IMR-90 (cell line): Measurements from ENCODE around the gene TMPRSS11A. TPM values are rescaled to one million over a fixed set of nuclear protein-coding genes. Genes with fewer than 3 reads are reported as not detected.

ENCODE experiments used
- ATAC-seq: fragments of 200-7000 bp; cut with Tn5 transposase; 2 replicates; pipeline ENCODE4 v1.9.1; 2020; ENCODE audit warnings: low read depth, mild to moderate bottlenecking, moderate library complexity
- BruUV-seq: library from RNA; stranded (reverse); fragments of 400-500 nt; replicated peaks from 2 replicates; lab custom pipeline; 2021; lab: Mats Ljungman, UMichigan
- CTCF ChIA-PET: fragments of 300-600 bp; formaldehyde crosslinking; extraction: SDS; loops from one replicate; lab custom pipeline; 2021; ENCODE audit warnings: antibody characterized with exemption; lab: Yijun Ruan, JAX
- POLR2A ChIA-PET: fragments of 300-600 bp; sonication (Branson Sonifier 250); formaldehyde crosslinking; loops from one replicate; lab custom pipeline; 2022; ENCODE audit warnings: antibody characterized with exemption; ENCODE audit not compliant: unreplicated experiment; lab: Charles Lee
- DNase-seq: peaks from one replicate; pipeline ENCODE4 v3.0.0; 2013
- H2AFZ ChIP-seq: replicated peaks from 2 replicates; pipeline ENCODE3; 2013; ENCODE audit warnings: low read length, mild to moderate bottlenecking; ENCODE audit not compliant: poor library complexity
- H2AK5ac ChIP-seq: 2 replicates; pipeline ENCODE4 v1.6.1; 2013; ENCODE audit warnings: low read depth, low read length, inconsistent platforms
- H2AK9ac ChIP-seq: replicated peaks from 2 replicates; pipeline ENCODE3; 2013; ENCODE audit warnings: mild to moderate bottlenecking, low read depth, low read length, moderate library complexity; ENCODE audit not compliant: poor library complexity
- H2BK120ac ChIP-seq: 2 replicates; pipeline ENCODE4 v1.6.1; 2013; ENCODE audit warnings: low read depth, low read length, inconsistent platforms
- H2BK15ac ChIP-seq: 3 replicates; pipeline ENCODE4 v1.6.1; 2013; ENCODE audit warnings: low read depth, low read length, inconsistent platforms
- H2BK20ac ChIP-seq: 2 replicates; pipeline ENCODE4 v1.6.1; 2013; ENCODE audit warnings: low read depth, mild to moderate bottlenecking, inconsistent platforms, low read length, moderate library complexity
- H2BK5ac ChIP-seq: 2 replicates; pipeline ENCODE4 v1.6.1; 2013; ENCODE audit warnings: mild to moderate bottlenecking, low read depth, low read length, inconsistent platforms; ENCODE audit not compliant: poor library complexity, severe bottlenecking
- H3K14ac ChIP-seq: replicated peaks from 2 replicates; pipeline ENCODE4 v1.6.1; 2013; ENCODE audit warnings: low read depth, low read length, inconsistent platforms
- H3K18ac ChIP-seq: 2 replicates; pipeline ENCODE4 v1.6.1; 2013; ENCODE audit warnings: low read depth, low read length, control low read depth
- H3K23ac ChIP-seq: 2 replicates; pipeline ENCODE4 v1.6.1; 2013; ENCODE audit warnings: low read depth, low read length, inconsistent platforms
- H3K27ac ChIP-seq: 2 replicates; pipeline ENCODE4 v1.5.1; 2013; ENCODE audit warnings: mild to moderate bottlenecking, control low read depth, low read length; ENCODE audit not compliant: insufficient read depth
- H3K27me3 ChIP-seq: 2 replicates; pipeline ENCODE4 v1.6.1; 2013; ENCODE audit warnings: low read length; ENCODE audit not compliant: control insufficient read depth, insufficient read depth
- H3K36me3 ChIP-seq: 2 replicates; pipeline ENCODE4 v1.6.1; 2013; ENCODE audit warnings: low read length, mixed read lengths; ENCODE audit not compliant: control insufficient read depth, insufficient read depth
- H3K4ac ChIP-seq: 2 replicates; pipeline ENCODE4 v1.6.1; 2013; ENCODE audit warnings: low read depth, low read length, inconsistent platforms
- H3K4me1 ChIP-seq: 2 replicates; pipeline ENCODE4 v1.6.1; 2013; ENCODE audit warnings: low read length, mixed read lengths; ENCODE audit not compliant: control insufficient read depth, insufficient read depth
- H3K4me2 ChIP-seq: 2 replicates; pipeline ENCODE4 v1.6.1; 2013; ENCODE audit warnings: low read depth, mild to moderate bottlenecking, control low read depth, low read length, moderate library complexity
- H3K4me3 ChIP-seq: 2 replicates; pipeline ENCODE4 v1.5.1; 2013; ENCODE audit warnings: low read depth, mild to moderate bottlenecking, control low read depth, low read length, moderate library complexity; ENCODE audit not compliant: insufficient read depth
- H3K56ac ChIP-seq: 2 replicates; pipeline ENCODE4 v1.6.1; 2013; ENCODE audit warnings: low read length, inconsistent platforms; ENCODE audit not compliant: insufficient read depth; ENCODE audit errors: extremely low read depth
- H3K79me1 ChIP-seq, 2 experiments: 2 replicates each; pipeline ENCODE4 v1.6.1; 2013; ENCODE audit warnings: low read length in 2 of 2, inconsistent platforms in 1 of 2, low read depth in 1 of 2
- H3K9ac ChIP-seq: 2 replicates; pipeline ENCODE4 v1.6.1; 2013; ENCODE audit warnings: low read depth, low read length, control low read depth
- H3K9me1 ChIP-seq: 2 replicates; pipeline ENCODE4 v1.6.1; 2013; ENCODE audit warnings: low read length, inconsistent platforms; ENCODE audit not compliant: insufficient read depth
- H3K9me3 ChIP-seq: 2 replicates; pipeline ENCODE4 v1.6.1; 2013; ENCODE audit warnings: low read length; ENCODE audit not compliant: control insufficient read depth, insufficient read depth
- H4K20me1 ChIP-seq: 2 replicates; pipeline ENCODE4 v1.6.1; 2013; ENCODE audit warnings: low read length, inconsistent platforms; ENCODE audit not compliant: insufficient read depth
- H4K5ac ChIP-seq: 2 replicates; pipeline ENCODE4 v1.6.1; 2013; ENCODE audit warnings: mild to moderate bottlenecking, low read depth, low read length, control low read depth
- H4K8ac ChIP-seq, 2 experiments: 2 replicates each; pipeline ENCODE4 v1.6.1; 2013; ENCODE audit warnings: low read depth in 2 of 2, low read length in 2 of 2, control low read depth in 1 of 2, inconsistent platforms in 1 of 2
- H4K91ac ChIP-seq: 2 replicates; pipeline ENCODE4 v1.6.1; 2013; ENCODE audit warnings: low read depth, low read length, inconsistent platforms; ENCODE audit not compliant: insufficient read depth
- BHLHE40 ChIP-seq: fragments of 150-350 bp; IDR thresholded peaks from 2 replicates; pipeline ENCODE4 v1.6.1; 2016; ENCODE audit warnings: mild to moderate bottlenecking, low read depth, low read length
- CEBPB ChIP-seq: IDR thresholded peaks from 2 replicates; pipeline ENCODE4 v1.6.1; 2012; ENCODE audit warnings: low read depth, low read length, improper control_type of control experiment
- CHD1 ChIP-seq: IDR thresholded peaks from 2 replicates; pipeline ENCODE4 v1.6.1; 2012; ENCODE audit warnings: low read depth, low read length, improper control_type of control experiment
- FOS ChIP-seq: fragments of 150-350 bp; IDR thresholded peaks from 2 replicates; pipeline ENCODE4 v1.6.1; 2016; ENCODE audit warnings: low read depth, low read length
- MAFK ChIP-seq: IDR thresholded peaks from 2 replicates; pipeline ENCODE4 v1.6.1; 2012; ENCODE audit warnings: low read depth, low read length, improper control_type of control experiment
- MXI1 ChIP-seq: IDR thresholded peaks from 2 replicates; pipeline ENCODE4 v1.6.1; 2012; ENCODE audit warnings: low read depth, mild to moderate bottlenecking, low read length, moderate library complexity, borderline replicate concordance
- RAD21 ChIP-seq: IDR thresholded peaks from 2 replicates; pipeline ENCODE4 v1.6.1; 2012; ENCODE audit warnings: low read length, improper control_type of control experiment
- RCOR1 ChIP-seq: IDR thresholded peaks from 2 replicates; pipeline ENCODE4 v1.6.1; 2012; ENCODE audit warnings: mild to moderate bottlenecking, low read length, improper control_type of control experiment; ENCODE audit not compliant: insufficient replicate concordance
- WGBS, 2 experiments: methylation state at CpG; one replicate each; pipeline versions ENCODE4 v1.1.5 to v1.1.7; 2013; ENCODE audit warnings: missing lambda C conversion rate in 2 of 2; ENCODE audit not compliant: insufficient read length in 1 of 2; ENCODE audit errors: extremely low coverage in 2 of 2; 5-methylcytosine and 5-hydroxymethylcytosine counted together
- dilution Hi-C: fragments of 300-500 bp; cut with HindIII; formaldehyde crosslinking; loops from one replicate; pipeline ENCODE4 v1.14.3; 2018; ENCODE audit warnings: low sequenced_read_pairs; ENCODE audit not compliant: unreplicated experiment
- in situ Hi-C: fragments of 300-500 bp; cut with MboI; formaldehyde crosslinking; loops from 3 replicates; pipeline ENCODE4 v1.14.3; 2019; ENCODE audit warnings: low sequenced_read_pairs, inconsistent platforms, mixed read lengths
- intact Hi-C: fragments of 100-400 bp; cut with micrococcal nuclease; formaldehyde crosslinking; loops from 2 replicates; pipeline ENCODE4 v1.10.0; 2022
- polyA plus RNA-seq, 3 experiments: library from polyadenylated mRNA; depleted of rRNA; stranded (reverse); fragments of >200 nt; gene quantifications; 2 replicates each; pipeline ENCODE4 v1.2.3, GENCODE V29; 2012; ENCODE audit warnings: low replicate concordance in 1 of 3
- total RNA-seq: library from RNA; depleted of rRNA; stranded (reverse); fragments of >200 nt; gene quantifications from 2 replicates; pipeline ENCODE4 v1.2.3, GENCODE V29; 2012
- TF ChIP-seq, protein P1 (sequence below): fragments of 150-350 bp; IDR thresholded peaks from 2 replicates; pipeline ENCODE4 v1.6.1; 2017; ENCODE audit warnings: mild to moderate bottlenecking, antibody characterized with exemption, low read length, low read depth
- TF ChIP-seq, protein P2 (sequence below): fragments of 150-350 bp; IDR thresholded peaks from 2 replicates; pipeline ENCODE4 v1.6.1; 2016; ENCODE audit warnings: low read depth, mild to moderate bottlenecking, low read length, moderate library complexity, borderline replicate concordance

Gene TMPRSS11A
- total and polyA plus RNA-seq, 2 of the 4 experiments (the other 2 are of a cell fraction) = not detected

- Histone ChIP-seq H4K91ac (no peak overlapping the region), H3K18ac (no peak overlapping the region), H3K36me3 (no peaks in the 10 kb centered on the region), H3K4me2 (no peak overlapping the region), H3K27ac (no peak overlapping the region), H4K8ac (no peak overlapping the region), H2BK15ac (no peak overlapping the region), H3K4ac (no peak overlapping the region), H2BK5ac (no peak overlapping the region), H2AK5ac (no peak overlapping the region), H3K79me1 (no peaks in the 10 kb centered on the region), H3K56ac (no peak overlapping the region), H4K20me1 (no peaks in the 10 kb centered on the region), H3K9me3 (no peaks in the 10 kb centered on the region), H4K5ac (no peak overlapping the region), H3K9me1 (no peaks in the 10 kb centered on the region), H3K14ac (no peak overlapping the region), H3K23ac (no peak overlapping the region), H3K4me1 (no peaks in the 10 kb centered on the region), H2BK20ac (no peak overlapping the region), H2AK9ac (no peak overlapping the region), H2BK120ac (no peak overlapping the region), H3K4me3 (no peak overlapping the region), H3K27me3 (no peaks in the 10 kb centered on the region), H2AFZ (no peak overlapping the region), H3K9ac (no peak overlapping the region)
- no peak for DNase-seq
- BruUV-seq = no TSS peak
- POLR2A ChIA-PET = no interaction called here
- ATAC-seq = no peak
- intact Hi-C loops = no loop called here
- CTCF ChIA-PET = no interaction called here
- dilution Hi-C loops = no loop called here
- in situ Hi-C loops = no loop called here
- WGBS, 2 experiments = no CpG with 5 or more reads among the region's 3 CpGs
- TF ChIP-seq RAD21 = no peak
- no peak for TF ChIP-seq CHD1
- TF ChIP-seq CEBPB = no peak
- TF ChIP-seq MAFK = no peak
- no peak for TF ChIP-seq BHLHE40
- TF ChIP-seq FOS = no peak
- TF ChIP-seq, protein P1, sequence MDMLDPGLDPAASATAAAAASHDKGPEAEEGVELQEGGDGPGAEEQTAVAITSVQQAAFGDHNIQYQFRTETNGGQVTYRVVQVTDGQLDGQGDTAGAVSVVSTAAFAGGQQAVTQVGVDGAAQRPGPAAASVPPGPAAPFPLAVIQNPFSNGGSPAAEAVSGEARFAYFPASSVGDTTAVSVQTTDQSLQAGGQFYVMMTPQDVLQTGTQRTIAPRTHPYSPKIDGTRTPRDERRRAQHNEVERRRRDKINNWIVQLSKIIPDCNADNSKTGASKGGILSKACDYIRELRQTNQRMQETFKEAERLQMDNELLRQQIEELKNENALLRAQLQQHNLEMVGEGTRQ = no peak
- TF ChIP-seq RCOR1 = no peak
- TF ChIP-seq MXI1 = no peak
- TF ChIP-seq, protein P2, sequence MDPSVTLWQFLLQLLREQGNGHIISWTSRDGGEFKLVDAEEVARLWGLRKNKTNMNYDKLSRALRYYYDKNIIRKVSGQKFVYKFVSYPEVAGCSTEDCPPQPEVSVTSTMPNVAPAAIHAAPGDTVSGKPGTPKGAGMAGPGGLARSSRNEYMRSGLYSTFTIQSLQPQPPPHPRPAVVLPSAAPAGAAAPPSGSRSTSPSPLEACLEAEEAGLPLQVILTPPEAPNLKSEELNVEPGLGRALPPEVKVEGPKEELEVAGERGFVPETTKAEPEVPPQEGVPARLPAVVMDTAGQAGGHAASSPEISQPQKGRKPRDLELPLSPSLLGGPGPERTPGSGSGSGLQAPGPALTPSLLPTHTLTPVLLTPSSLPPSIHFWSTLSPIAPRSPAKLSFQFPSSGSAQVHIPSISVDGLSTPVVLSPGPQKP = no peak
Observed at GRCh38 chr4:67939195-67939594, 24.1 kb downstream of the TMPRSS11A start.
